CD4-positive, alpha-beta T cell (primary cell): ENCODE data around the gene HOXA7. TPM values are rescaled to one million over a fixed set of nuclear protein-coding genes. Genes with fewer than 3 reads are reported as not detected.

Source experiments
- ATAC-seq: fragments of 200-7000 bp; cut with Tn5 transposase; one replicate; pipeline ENCODE4 v1.10.0; 2022; ENCODE audit warnings: mild to moderate bottlenecking; ENCODE audit not compliant: poor library complexity
- CTCF ChIA-PET: fragments of 350-600 bp; sonication (Branson Sonifier 250); formaldehyde crosslinking; loops from one replicate; lab custom pipeline; 2021; ENCODE audit warnings: antibody characterized with exemption, inconsistent platforms; lab: Charles Lee
- POLR2A ChIA-PET: fragments of 350-600 bp; sonication (Branson Sonifier 250); formaldehyde crosslinking; loops from one replicate; lab custom pipeline; 2021; ENCODE audit warnings: antibody characterized with exemption, inconsistent platforms; lab: Charles Lee
- DNase-seq, 14 experiments: peaks; one replicate each; pipeline ENCODE4 v3.0.0-alpha.2; 2013 to 2020; ENCODE audit warnings: mixed read lengths in 2 of 14
- H3K27ac ChIP-seq, 2 donors: one replicate each; pipeline versions ENCODE4 v1.5.1 to v1.7.0; 2013; ENCODE audit warnings: low read length in 2 of 2, low read depth in 1 of 2, mild to moderate bottlenecking in 1 of 2
- H3K27me3 ChIP-seq, 2 experiments: 1 replicate in 1 of 2; 2 replicates in 1 of 2; pipeline versions ENCODE4 v1.6.1 to v1.7.0; 2013; ENCODE audit warnings: low read length in 2 of 2, control low read depth in 1 of 2, mild to moderate bottlenecking in 1 of 2, moderate library complexity in 1 of 2; ENCODE audit not compliant: insufficient read depth in 2 of 2, control insufficient read depth in 1 of 2
- H3K36me3 ChIP-seq: one replicate; pipeline ENCODE4 v1.6.1; 2013; ENCODE audit warnings: low read length, control low read depth; ENCODE audit not compliant: insufficient read depth
- H3K4me1 ChIP-seq: one replicate; pipeline ENCODE4 v1.6.1; 2013; ENCODE audit warnings: low read length, control low read depth; ENCODE audit not compliant: insufficient read depth
- H3K4me3 ChIP-seq: one replicate; pipeline ENCODE4 v1.5.1; 2013; ENCODE audit warnings: mild to moderate bottlenecking, low read length, moderate library complexity
- H3K9me3 ChIP-seq, 2 experiments: 1 replicate in 1 of 2; 2 replicates in 1 of 2; pipeline versions ENCODE4 v1.6.1 to v1.7.0; 2013; ENCODE audit warnings: low read length in 2 of 2, mild to moderate bottlenecking in 2 of 2, control low read depth in 1 of 2, moderate library complexity in 1 of 2; ENCODE audit not compliant: control insufficient read depth in 1 of 2, insufficient read depth in 1 of 2
- H3K27ac Mint-ChIP-seq: one replicate; pipeline ENCODE4 v1.8.0; 2020; ENCODE audit warnings: mixed read lengths
- H3K27me3 Mint-ChIP-seq: one replicate; pipeline ENCODE4 v1.8.0; 2021; ENCODE audit warnings: mixed read lengths
- H3K36me3 Mint-ChIP-seq: one replicate; pipeline ENCODE4 v1.8.0; 2021; ENCODE audit warnings: low read depth, mixed read lengths
- H3K4me1 Mint-ChIP-seq: one replicate; pipeline ENCODE4 v1.8.0; 2021; ENCODE audit warnings: low read depth, mixed read lengths
- H3K4me3 Mint-ChIP-seq: one replicate; pipeline ENCODE4 v1.8.0; 2020; ENCODE audit warnings: mild to moderate bottlenecking, mixed read lengths
- H3K9me3 Mint-ChIP-seq: one replicate; pipeline ENCODE4 v1.8.0; 2020; ENCODE audit warnings: mixed read lengths
- intact Hi-C, 2 experiments: fragments of 100-400 bp; cut with DNase I in 1 of 2; cut with micrococcal nuclease in 1 of 2; formaldehyde crosslinking; loops; one replicate each; pipeline versions ENCODE4 v1.15.1 to v1.9.0; 2023 to 2025; cut with DNase I, micrococcal nuclease
- total RNA-seq, 174 experiments: library from RNA in 2 of 174; stranded (reverse) in 2 of 174; gene quantifications; one replicate each; pipeline ENCODE4 v1.2.3 and lab custom pipeline; 2021 to 2026
- TF ChIP-seq, protein P1 (sequence below): fragments of 200-600 bp; IDR thresholded peaks from one replicate; pipeline ENCODE4 v1.8.0; 2022; ENCODE audit warnings: antibody characterized with exemption, mild to moderate bottlenecking

Gene HOXA7
- total RNA-seq, 2 experiments from 2014 or later = not detected

DNA sequence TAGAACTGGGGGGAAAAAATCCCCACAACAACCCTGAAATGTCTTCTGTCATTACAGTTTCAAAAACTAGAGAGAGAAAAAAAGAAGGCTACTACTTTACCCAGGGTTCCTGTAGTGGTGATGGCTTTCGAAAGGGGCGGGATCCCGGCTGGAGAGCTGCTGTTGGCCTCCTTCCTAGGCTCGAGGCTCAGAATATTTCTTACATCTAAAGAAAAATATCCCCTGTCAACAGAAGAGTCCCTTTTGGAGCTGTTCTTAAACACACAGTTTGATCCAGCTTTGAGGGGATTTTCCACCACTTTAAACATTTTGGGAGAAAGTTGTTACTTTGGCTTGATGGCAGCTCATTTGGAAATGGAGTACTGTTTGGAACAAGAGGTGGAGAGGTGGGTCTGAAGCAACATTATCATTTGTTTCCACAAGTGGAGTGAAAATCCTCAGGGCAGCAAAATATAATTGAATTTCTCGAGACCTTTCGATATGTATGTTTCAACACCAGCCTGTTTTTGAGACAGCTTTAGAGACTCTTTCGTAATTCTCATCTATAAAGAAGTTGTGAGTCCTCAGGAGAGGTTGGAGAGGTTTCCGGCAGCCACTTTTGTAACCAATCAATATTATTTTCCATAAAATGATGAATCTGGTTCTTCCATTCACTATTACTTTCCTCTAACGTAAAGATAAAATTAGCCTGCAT, 38.4 kb upstream of the HOXA7 start:
- TF ChIP-seq, protein P1, sequence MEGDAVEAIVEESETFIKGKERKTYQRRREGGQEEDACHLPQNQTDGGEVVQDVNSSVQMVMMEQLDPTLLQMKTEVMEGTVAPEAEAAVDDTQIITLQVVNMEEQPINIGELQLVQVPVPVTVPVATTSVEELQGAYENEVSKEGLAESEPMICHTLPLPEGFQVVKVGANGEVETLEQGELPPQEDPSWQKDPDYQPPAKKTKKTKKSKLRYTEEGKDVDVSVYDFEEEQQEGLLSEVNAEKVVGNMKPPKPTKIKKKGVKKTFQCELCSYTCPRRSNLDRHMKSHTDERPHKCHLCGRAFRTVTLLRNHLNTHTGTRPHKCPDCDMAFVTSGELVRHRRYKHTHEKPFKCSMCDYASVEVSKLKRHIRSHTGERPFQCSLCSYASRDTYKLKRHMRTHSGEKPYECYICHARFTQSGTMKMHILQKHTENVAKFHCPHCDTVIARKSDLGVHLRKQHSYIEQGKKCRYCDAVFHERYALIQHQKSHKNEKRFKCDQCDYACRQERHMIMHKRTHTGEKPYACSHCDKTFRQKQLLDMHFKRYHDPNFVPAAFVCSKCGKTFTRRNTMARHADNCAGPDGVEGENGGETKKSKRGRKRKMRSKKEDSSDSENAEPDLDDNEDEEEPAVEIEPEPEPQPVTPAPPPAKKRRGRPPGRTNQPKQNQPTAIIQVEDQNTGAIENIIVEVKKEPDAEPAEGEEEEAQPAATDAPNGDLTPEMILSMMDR = no peak
- Histone ChIP-seq H3K27ac (no peak overlapping the region), H3K9me3 (peaks cover 0 to 26% of the 10 kb centered on the region in 2 experiments), H3K4me1 (peaks cover 43% of the 10 kb centered on the region), H3K27me3 (peaks cover 84 to 91% of the 10 kb centered on the region in 2 experiments), H3K4me3 (no peak overlapping the region), H3K36me3 (no peaks in the 10 kb centered on the region)
- H3K4me3 Mint-ChIP-seq = no peak overlapping the region
- ChIA-PET POLR2A (interaction anchor here (1.0 kb wide), 1 partner anchor 9 kb away, joined by 4 read pairs; no protein-coding TSS in a partner anchor), CTCF (interaction anchor here (1.2 to 2.4 kb wide), 6 partner anchors 15 to 902 kb away, joined by 3 to 17 read pairs (median 5); no protein-coding TSS in a partner anchor)
- no peak for DNase-seq
- H3K9me3 Mint-ChIP-seq = no peaks in the 10 kb centered on the region
- H3K27me3 Mint-ChIP-seq = peaks cover 92% of the 10 kb centered on the region
- no peaks in the 10 kb centered on the region for H3K36me3 Mint-ChIP-seq
- peaks cover 41% of the 10 kb centered on the region for H3K4me1 Mint-ChIP-seq
- intact Hi-C loops = loop anchor here (2.0 to 10.0 kb wide), 10 partner anchors 43 to 990 kb away; partner anchors contain the start of genes HIBADH (in 2 of the 2), HOXA3 (in 1 of the 2), JAZF1 (in 1 of the 2) and TAX1BP1 (in 1 of the 2)
- no peak for ATAC-seq
- no peak overlapping the region for H3K27ac Mint-ChIP-seq

DNA sequence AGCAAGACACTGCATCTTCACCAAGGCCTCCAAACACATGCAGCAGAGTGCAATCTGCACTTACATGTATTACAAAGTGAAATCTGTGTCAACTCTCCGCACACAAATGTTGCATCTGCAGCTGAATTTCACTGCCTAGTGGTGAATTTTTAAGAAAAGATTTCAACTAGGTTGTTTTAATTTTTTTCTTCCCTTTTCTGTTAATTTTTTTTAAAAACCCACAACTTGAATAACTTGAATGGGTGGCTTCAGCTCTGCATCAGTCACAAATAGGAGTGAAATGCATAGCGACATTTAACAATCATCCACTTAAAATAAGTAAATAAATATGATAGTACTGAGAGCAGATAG, 37.5 kb upstream of the HOXA7 start:
- Histone ChIP-seq H3K36me3 (no peaks in the 10 kb centered on the region), H3K4me1 (peaks cover 47% of the 10 kb centered on the region), H3K4me3 (no peak overlapping the region), H3K27me3 (peaks cover 89 to 96% of the 10 kb centered on the region in 2 experiments), H3K27ac (no peak overlapping the region), H3K9me3 (peaks cover 0 to 29% of the 10 kb centered on the region in 2 experiments)
- Mint-ChIP-seq H3K27ac (no peak overlapping the region), H3K9me3 (no peaks in the 10 kb centered on the region), H3K4me1 (peaks cover 49% of the 10 kb centered on the region), H3K36me3 (no peaks in the 10 kb centered on the region), H3K4me3 (no peak overlapping the region), H3K27me3 (peaks cover 99% of the 10 kb centered on the region)
- ATAC-seq (no peak), DNase-seq (no peak)
- CTCF ChIA-PET = interaction anchor here (1.2 kb wide), 1 partner anchor 43 kb away, joined by 3 read pairs; no protein-coding TSS in a partner anchor
- POLR2A ChIA-PET = interaction anchor here (0.6 kb wide), 1 partner anchor 62 kb away, joined by 3 read pairs; no protein-coding TSS in a partner anchor
- TF ChIP-seq, protein P1 = no peak
- intact Hi-C loops = loop anchor here in 1 of 2 experiments (2.0 to 10.0 kb wide), 4 partner anchors 381 to 991 kb away; partner anchors contain the start of genes HIBADH, JAZF1 and TAX1BP1

DNA sequence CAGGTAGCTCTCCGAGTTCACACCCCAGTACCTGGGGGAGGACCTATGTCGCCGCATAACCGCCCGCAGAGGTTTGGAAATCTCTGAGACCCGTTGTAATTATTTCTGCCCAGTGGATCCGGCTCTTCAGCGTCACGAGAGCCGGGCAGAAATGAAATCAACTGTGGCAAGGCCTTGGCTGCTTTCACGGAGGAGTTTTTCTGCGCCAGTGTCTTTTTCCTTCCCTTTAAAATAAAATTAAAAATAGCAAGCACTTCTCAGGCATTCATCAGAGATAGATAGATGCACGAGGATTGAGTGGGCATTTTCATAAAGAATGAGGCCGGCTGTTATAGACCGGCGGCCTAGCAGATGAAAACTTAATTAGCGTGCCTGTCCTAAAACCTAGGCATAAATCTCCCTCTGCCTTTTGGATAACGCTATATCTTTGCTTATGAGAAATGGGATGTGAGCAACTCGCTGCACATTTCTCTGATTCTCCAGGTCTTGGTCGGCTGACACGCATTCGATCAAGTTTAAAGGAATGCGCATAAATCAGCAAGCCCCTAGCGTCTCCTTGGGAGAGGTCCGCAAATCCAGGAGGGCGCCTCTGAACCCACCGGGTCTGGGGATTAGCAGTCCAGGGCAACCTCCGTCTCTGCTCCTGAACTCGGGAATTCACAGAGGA, 37.0 kb upstream of the HOXA7 start:
- Mint-ChIP-seq H3K4me3 (peak overlapping the region; percentile 44), H3K9me3 (no peaks in the 10 kb centered on the region), H3K27ac (no peak overlapping the region), H3K36me3 (no peaks in the 10 kb centered on the region), H3K4me1 (peaks cover 50% of the 10 kb centered on the region), H3K27me3 (peaks cover 99% of the 10 kb centered on the region)
- peaks cover 0 to 29% of the 10 kb centered on the region in 2 experiments for H3K9me3 ChIP-seq
- peaks cover 89 to 96% of the 10 kb centered on the region in 2 experiments for H3K27me3 ChIP-seq
- no peak overlapping the region for H3K27ac ChIP-seq
- H3K36me3 ChIP-seq = no peaks in the 10 kb centered on the region
- ChIA-PET POLR2A (interaction anchor here (0.6 to 1.5 kb wide), 2 partner anchors 31 to 62 kb away, joined by 3 to 5 read pairs; no protein-coding TSS in a partner anchor), CTCF (interaction anchor here (1.4 kb wide), 1 partner anchor 25 kb away, joined by 3 read pairs; no protein-coding TSS in a partner anchor)
- DNase-seq (no peak), ATAC-seq (no peak)
- TF ChIP-seq, protein P1 = no peak
- intact Hi-C loops = loop anchor here in 1 of 2 experiments (2.0 to 10.0 kb wide), 4 partner anchors 381 to 991 kb away; partner anchors contain the start of genes HIBADH, JAZF1 and TAX1BP1
- no peak overlapping the region for H3K4me3 ChIP-seq
- peaks cover 47% of the 10 kb centered on the region for H3K4me1 ChIP-seq
